Lower leg skin (tissue), 3 donors: Measurements from ENCODE around the gene ZSCAN21.

Experiments used
- POLR2A ChIP-seq, 2 donors: fragments of 450-650 bp; IDR thresholded peaks; one replicate each; pipeline ENCODE4 v1.6.1; 2016 to 2017; ENCODE audit warnings: antibody characterized with exemption in 2 of 2, mild to moderate bottlenecking in 1 of 2, moderate library complexity in 1 of 2
- TF ChIP-seq, protein P1 (sequence below), 3 donors: fragments of 450-650 bp; IDR thresholded peaks; one replicate each; pipeline ENCODE4 v1.5.1; 2016; ENCODE audit warnings: antibody characterized with exemption in 3 of 3, mild to moderate bottlenecking in 3 of 3, moderate library complexity in 2 of 3

DNA sequence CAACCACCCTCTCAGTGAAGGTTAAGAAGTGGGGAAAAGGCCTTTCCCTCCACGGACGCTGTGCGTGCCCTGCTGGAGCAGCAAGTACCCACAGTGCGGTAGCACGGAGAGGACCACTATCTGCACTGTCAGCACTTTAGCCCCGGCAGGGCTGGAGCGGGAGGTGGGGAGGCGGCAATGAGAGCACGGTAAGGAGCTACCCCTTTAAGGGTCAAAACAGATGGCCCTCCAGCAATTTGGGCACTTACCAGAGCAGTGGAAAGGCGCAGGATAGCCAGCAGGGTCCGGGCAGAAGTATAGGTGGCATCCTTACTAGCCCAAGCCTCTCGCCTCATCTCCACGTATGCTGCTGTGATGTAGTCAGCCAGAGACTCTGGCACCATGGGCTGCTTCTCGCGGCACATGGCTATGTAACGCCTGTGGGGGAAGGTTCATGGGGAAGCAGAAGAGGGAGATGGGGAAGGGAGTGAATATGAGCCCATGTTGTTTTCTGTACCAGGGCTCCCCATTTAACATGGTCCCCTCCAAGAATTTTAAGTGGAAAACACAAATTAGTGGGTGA is 44.4 kb downstream of the ZSCAN21 start:
- TF ChIP-seq, protein P1, sequence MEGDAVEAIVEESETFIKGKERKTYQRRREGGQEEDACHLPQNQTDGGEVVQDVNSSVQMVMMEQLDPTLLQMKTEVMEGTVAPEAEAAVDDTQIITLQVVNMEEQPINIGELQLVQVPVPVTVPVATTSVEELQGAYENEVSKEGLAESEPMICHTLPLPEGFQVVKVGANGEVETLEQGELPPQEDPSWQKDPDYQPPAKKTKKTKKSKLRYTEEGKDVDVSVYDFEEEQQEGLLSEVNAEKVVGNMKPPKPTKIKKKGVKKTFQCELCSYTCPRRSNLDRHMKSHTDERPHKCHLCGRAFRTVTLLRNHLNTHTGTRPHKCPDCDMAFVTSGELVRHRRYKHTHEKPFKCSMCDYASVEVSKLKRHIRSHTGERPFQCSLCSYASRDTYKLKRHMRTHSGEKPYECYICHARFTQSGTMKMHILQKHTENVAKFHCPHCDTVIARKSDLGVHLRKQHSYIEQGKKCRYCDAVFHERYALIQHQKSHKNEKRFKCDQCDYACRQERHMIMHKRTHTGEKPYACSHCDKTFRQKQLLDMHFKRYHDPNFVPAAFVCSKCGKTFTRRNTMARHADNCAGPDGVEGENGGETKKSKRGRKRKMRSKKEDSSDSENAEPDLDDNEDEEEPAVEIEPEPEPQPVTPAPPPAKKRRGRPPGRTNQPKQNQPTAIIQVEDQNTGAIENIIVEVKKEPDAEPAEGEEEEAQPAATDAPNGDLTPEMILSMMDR (IDR thresholded peaks at IDR 0.05) = no peak
- TF ChIP-seq POLR2A (IDR thresholded peaks at IDR 0.05) = no peak
